ENCODE data around the gene NUP37.
A peak's percentile ranks its signal among the peaks of the same experiment; 100 is the strongest.
"Not testable (repeated sequence)": the region's sequence is repeated elsewhere in the genome, so short reads cannot be mapped to it uniquely, and the experiment has no call there.

The NUP37 gene, protein sequence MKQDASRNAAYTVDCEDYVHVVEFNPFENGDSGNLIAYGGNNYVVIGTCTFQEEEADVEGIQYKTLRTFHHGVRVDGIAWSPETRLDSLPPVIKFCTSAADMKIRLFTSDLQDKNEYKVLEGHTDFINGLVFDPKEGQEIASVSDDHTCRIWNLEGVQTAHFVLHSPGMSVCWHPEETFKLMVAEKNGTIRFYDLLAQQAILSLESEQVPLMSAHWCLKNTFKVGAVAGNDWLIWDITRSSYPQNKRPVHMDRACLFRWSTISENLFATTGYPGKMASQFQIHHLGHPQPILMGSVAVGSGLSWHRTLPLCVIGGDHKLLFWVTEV

DNA sequence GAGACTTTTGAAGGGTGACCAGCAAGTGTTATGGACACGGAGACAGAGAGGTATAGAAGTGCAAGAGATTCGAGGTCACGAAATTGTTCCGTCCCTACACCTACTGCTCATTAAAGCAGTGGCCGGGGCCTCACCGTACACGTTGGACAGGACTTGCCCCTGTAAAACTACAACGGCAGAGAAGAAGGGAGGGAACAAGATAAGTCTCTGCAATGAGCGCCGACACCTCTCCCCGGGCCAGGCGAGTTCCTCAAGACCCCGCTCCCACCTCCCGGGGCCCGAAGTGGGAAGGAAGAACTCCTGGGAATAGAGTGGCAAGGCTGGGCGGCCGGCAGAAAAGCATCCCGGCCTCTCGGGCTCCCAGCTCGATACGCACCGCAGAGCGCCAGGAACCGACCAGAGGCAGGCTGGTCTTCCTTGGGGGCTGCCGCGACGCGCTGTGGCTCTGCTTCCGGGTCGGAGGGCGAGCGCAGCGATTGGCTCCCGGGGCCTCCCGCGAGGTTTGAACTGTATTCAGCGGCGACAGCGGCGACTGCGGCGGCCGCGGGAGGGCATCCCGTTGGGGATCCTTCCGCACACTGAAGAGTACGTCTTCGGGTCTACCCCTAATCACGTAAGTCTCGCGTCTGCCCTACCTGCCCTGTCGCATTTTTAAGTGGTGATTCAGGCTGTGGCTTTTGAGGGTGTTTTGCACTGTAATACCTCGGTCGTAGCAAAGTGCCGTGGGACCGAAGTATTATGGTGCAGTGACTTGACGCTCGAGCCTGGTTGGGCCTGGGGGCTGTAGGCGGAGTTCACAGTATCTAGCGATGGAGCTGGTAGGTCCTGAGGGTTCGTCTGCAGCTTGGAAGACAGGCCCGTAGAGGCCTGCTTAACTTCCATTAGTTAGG, at the start of gene NUP37, which contains the start of gene PARPBP:
Gene NUP37, minus strand, starts transcription at position 441 of the 890 bp plus-strand sequence. CDS start 1,596 bp downstream, outside the sequence.
Gene PARPBP, plus strand, starts transcription at position 510 of the 890 bp plus-strand sequence. CDS start 3,706 bp downstream, outside the sequence.
- DNase-seq, result peak; percentile 76 to 80

- DNase-seq, result peak in 1 of 2 donors; percentile 12
These were observed 48.1 kb upstream of the NUP37 start for GRCh38 chr12:102167821-102168604.

GRCh38 chr12:102163383-102163782, 43.5 kb upstream of the NUP37 start:
- no peak for DNase-seq

GRCh38 chr12:102155206-102155605, 35.3 kb upstream of the NUP37 start:
- not testable (repeated sequence) for DNase-seq

DNA sequence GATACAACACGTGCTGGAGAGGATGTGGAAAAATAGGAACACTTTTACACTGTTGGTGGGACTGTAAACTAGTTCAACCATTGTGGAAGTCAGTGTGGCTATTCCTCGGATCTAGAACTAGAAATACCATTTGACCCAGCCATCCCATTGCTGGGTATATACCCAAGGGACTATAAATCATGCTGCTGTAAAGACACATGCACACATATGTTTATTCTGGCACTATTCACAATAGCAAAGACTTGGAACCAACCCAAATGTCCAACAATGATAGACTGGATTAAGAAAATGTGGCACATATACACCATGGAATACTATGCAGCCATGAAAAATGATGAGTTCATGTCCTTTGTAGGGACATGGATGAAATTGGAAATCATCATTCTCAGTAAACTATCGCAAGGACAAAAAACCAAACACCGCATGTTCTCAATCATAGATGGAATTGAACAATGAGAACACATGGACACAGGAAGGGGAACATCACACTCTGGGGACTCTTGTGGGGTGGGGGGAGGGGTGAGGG, 27.2 kb upstream of the NUP37 start:
- DNase-seq, result not testable (repeated sequence)

DNA sequence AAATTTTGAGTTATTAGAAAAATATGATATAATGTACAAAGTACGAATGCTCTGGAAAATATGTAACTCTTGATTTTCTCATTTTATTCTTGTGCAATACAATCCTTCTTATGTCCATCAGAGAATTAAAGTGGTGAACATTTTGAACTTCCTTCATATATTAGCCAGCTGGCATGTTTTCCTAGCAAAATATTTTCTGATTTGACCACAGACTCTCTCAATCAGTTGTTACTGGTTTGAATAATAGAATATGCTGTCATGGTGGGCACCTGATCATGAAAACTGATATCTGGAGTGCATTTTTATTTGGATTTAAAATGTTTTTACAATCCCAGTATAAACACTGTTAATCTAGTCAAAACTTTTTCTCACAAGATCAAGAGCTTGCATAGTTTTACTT, 24.3 kb upstream of the NUP37 start:
- DNase-seq, result no peak

- DNase-seq, result not testable (repeated sequence)
These were observed 23.0 kb upstream of the NUP37 start for GRCh38 chr12:102142866-102143373.

- DNase-seq, result not testable (repeated sequence)
These were observed 17.7 kb upstream of the NUP37 start for GRCh38 chr12:102137619-102138018.

GRCh38 chr12:102131442-102131841, 11.5 kb upstream of the NUP37 start:
- DNase-seq, result not testable (repeated sequence)

DNA sequence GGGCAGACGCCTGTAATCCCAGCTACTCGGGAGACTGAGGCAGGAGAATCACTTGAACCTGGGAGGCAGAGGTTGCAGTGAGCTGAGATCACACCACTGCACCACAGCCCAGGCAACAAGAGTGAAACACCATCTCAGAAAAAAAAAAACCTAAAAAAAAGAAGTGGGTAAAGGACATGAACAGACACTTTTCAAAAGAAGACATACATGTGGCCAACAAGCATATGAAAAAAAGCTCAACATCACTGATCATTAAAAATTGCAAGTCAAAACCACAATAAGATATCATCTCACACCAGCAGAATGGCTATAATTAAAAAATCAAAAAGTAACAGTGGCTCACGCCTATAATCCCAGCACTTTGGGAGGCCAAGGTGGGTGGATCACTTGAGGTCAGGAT, 10.8 kb upstream of the NUP37 start:
- DNase-seq, result not testable (repeated sequence)

DNA sequence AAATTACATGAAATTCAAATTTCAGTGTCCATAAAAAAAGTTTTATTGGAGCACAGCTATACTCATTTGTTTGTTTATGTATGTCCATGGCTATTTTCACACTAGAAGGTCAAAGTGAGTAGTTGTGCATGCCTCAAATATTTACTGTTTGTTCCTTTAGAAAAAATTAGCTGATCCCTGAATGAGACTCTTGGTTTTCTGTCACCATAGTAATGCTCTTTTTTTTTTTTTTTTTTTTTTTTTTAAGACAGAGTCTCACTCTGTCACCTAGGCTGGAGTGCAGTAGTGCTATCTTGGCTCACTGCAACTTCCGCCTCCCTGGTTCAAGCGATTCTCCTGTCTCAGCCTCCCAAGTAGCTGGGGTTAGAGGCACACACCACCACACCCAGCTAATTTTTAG, 1.4 kb upstream of the NUP37 start:
- not testable (repeated sequence) for DNase-seq

- DNase-seq, result no peak
These were observed 972 bp upstream of the NUP37 start for GRCh38 chr12:102120886-102121285.

DNA sequence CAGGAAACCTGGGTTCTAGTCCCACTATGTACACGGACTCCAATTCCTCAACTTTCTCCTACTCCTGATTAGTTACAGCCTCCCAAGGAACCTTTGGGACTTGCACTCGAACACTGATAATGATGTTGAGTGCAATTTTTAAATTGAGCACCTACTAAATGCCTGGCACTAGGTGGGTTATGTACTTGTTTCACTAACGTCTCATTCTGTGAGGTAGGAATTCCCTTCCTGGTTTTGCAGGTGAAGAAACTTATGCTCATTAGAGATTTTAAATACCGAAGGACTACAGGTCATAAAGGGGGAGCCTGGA, 605 bp upstream of the NUP37 start:
- DNase-seq, result no peak

- DNase-seq, result no peak
These were observed 1.0 kb downstream of the NUP37 start for GRCh38 chr12:102118874-102119273.

DNA sequence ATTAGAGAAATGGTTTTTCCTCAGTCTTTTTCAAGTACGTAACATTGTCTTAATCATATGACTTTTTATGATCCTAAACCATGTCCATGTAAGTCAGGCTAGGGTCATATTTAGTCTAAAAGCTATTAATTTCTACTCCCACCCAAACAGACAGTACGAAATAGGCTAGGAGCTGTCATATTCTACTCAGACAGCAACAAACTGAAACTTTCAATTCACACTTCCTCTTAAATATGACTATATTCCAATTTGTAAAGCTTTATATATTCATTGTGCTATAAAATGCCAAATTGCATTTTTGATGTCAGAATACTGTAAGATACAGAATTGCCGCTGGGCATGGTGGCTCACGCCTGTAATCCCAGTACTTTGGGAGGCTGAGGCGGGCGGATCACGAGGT, 3.5 kb downstream of the NUP37 start:
- no peak for DNase-seq

DNA sequence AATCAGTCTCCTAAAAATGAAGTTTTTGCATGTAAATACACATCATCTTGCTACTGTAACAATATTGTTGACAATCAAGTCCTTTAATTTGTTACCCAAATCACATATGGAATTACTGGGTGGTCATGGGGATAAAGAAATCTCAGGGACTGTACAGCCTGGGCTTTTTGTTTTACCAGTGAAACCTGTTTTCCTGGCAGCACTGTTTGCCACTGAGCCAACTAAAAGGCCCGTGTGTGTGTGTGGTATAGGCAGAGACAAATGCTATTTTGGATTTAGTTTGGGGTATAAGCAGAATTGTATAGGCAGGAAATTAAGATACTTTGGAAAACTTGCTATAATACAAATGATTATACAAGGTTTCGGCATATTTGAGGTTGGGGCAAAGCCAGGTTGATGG, 5.7 kb downstream of the NUP37 start:
- DNase-seq, result no peak

DNA sequence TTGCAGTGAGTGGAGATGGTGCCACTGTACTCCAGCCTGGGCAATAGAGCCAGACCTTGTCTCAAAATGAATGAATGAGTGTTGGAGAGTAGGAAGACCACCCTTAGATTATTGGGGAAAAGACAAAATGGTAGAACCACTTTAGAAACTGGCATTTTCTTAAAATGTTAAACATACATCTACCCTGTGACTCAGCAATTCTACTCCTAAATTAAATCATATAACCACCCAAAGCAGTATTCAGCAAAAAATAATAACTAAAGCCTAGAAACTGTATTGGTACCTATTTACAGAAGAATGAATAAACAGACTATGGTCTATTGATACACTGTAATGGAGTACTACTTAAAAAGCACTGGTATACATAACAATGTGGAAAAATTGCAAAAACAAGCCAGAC, 9.1 kb downstream of the NUP37 start:
- DNase-seq, result no peak

GRCh38 chr12:102107970-102108369, 11.9 kb downstream of the NUP37 start:
- no peak for DNase-seq

DNA sequence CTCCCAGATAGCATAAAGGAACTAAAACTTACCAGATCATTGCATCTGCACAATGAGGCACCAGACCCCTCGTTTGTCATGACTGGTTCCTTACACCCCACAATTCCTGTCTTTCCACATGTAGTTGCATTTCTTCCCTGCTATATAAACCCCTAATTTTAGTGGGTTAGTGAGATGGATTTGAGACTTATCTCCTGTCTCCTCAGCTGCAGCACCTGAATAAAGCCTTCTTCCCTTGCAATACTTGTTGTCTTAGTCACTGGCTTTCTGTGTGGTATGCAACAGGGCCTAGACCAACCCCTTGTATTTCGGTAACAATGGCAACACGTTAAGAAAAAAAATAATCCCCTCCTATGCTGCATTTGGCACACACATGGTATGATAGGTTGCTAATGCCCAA, 13.0 kb downstream of the NUP37 start:
- no peak for DNase-seq

DNA sequence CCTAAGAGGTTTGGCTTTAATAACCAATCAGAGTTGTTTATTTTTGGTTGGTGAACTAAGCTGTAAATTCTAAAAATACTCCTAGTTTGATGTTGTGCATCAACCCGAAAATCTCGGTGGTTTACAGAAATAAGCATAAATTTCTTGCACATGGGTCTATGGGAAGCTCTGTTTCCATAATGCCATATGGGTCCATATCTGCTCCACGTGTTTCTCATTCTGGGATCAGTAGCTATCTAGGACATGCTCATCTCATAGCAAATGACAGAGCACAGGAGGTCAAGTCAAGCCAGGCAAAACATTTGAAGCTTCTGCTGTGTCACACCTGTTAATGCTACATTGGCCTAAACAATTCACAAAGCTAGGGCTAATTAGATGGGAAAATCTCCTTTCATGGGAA, 23.1 kb downstream of the NUP37 start:
- no peak for DNase-seq

GRCh38 chr12:102095677-102096263, 24.1 kb downstream of the NUP37 start:
- peak in 1 of 2 donors; percentile 7 for DNase-seq

DNA sequence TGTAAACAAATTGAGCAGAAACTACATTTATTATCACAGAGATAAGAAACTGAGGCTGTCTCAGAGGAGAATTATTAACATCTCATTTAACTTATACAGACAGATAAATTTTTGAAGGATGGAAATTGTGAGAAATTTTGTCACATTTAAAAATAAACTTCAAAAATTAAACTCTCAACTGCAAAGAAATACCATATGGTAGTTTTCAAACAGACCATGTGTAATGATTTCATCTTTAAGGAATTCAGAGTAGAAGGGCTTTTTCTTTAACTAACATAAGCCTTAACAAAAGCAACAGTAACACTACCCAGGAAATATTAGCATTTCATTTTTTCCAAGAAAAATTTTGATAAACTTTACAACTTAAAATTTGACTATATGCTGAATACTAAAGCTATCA, 26.6 kb downstream of the NUP37 start:
- DNase-seq, result no peak

All from bone marrow (tissue), 2 donors.